Peyer's patch (tissue), 4 donors: ENCODE measurements around the gene SIGLEC5.

Experiments
- POLR2A ChIP-seq, 2 donors: fragments of 450-650 bp; IDR thresholded peaks; one replicate each; pipeline ENCODE4 v1.5.1; 2017; ENCODE audit warnings: antibody characterized with exemption in 2 of 2, mild to moderate bottlenecking in 2 of 2, moderate library complexity in 2 of 2
- TF ChIP-seq, protein P1 (sequence below), 6 experiments: fragments of 450-650 bp in 4 of 6; fragments of 200-600 bp in 2 of 6; sonication (generic) in 1 of 6; IDR thresholded peaks; one replicate each; pipeline ENCODE4 v1.5.1; 2017 to 2019; ENCODE audit warnings: antibody characterized with exemption in 6 of 6, mild to moderate bottlenecking in 3 of 6, moderate library complexity in 1 of 6

DNA sequence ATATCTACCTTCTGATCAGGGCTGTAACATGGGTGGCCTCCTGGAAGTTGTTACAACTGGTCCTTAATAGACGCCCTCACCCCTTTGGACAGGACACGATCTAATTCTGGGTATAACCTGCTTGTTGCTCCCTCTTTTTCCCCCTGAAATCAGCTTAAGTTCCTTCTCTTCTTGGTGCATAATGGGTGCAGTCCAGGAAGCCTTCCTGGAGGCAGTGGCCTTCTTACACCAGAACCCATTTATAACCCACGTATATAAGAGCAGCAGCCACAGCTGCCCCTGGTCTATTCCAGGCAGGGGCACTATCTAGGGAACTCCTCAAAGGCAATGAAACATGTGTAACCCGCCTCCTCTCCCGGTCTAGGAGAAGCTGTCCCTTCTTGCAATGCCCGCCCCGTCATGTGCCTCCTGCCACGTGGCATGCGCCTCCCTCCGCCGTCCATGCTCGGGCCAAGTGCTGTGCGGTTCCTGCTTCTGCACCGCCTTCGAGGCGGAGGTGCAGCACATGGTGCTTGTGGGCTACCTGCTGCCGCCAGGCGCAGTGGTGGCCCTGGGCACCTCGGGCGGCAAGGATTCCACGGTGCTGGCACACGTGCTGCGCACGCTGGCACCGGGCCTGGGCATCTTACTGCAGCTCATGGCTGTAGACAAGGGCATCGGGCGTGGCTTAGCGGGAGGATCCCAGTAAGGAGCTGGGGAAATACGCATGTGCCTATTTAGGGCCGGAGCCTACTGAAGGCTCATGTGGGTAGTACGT is 31.9 kb downstream of the SIGLEC5 start:
- TF ChIP-seq, protein P1, sequence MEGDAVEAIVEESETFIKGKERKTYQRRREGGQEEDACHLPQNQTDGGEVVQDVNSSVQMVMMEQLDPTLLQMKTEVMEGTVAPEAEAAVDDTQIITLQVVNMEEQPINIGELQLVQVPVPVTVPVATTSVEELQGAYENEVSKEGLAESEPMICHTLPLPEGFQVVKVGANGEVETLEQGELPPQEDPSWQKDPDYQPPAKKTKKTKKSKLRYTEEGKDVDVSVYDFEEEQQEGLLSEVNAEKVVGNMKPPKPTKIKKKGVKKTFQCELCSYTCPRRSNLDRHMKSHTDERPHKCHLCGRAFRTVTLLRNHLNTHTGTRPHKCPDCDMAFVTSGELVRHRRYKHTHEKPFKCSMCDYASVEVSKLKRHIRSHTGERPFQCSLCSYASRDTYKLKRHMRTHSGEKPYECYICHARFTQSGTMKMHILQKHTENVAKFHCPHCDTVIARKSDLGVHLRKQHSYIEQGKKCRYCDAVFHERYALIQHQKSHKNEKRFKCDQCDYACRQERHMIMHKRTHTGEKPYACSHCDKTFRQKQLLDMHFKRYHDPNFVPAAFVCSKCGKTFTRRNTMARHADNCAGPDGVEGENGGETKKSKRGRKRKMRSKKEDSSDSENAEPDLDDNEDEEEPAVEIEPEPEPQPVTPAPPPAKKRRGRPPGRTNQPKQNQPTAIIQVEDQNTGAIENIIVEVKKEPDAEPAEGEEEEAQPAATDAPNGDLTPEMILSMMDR (IDR thresholded peaks at IDR 0.05): no peak
- no peak for TF ChIP-seq POLR2A (IDR thresholded peaks at IDR 0.05)
